Muscle of arm (tissue), 14 donors: ENCODE data around the gene WDSUB1. TPM values are rescaled to one million over a fixed set of nuclear protein-coding genes. Genes with fewer than 3 reads are reported as not detected.

ENCODE experiments used
- DNase-seq: peaks from one replicate; pipeline ENCODE4 v3.0.0-alpha.2; 2013
- long read RNA-seq, 11 donors: transcript quantifications; one replicate each; lab custom pipeline, GENCODE V29; 2026
- polyA plus RNA-seq, 12 donors: library from polyadenylated mRNA; unstranded; fragments of 120-200 nt; gene quantifications; one replicate each; pipeline ENCODE4 v1.2.1, GENCODE V29; 2013; ENCODE audit not compliant: insufficient read length in 12 of 12

The WDSUB1 gene, protein sequence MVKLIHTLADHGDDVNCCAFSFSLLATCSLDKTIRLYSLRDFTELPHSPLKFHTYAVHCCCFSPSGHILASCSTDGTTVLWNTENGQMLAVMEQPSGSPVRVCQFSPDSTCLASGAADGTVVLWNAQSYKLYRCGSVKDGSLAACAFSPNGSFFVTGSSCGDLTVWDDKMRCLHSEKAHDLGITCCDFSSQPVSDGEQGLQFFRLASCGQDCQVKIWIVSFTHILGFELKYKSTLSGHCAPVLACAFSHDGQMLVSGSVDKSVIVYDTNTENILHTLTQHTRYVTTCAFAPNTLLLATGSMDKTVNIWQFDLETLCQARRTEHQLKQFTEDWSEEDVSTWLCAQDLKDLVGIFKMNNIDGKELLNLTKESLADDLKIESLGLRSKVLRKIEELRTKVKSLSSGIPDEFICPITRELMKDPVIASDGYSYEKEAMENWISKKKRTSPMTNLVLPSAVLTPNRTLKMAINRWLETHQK
- 10 to 100 TPM in 6 of 12 donors, 1 to 10 TPM in 5, not detected in 1; 5.5 to 12.5 (median 10.5) TPM for polyA plus RNA-seq
- long read RNA-seq, donor 1, partial matches to known transcripts = 9 of 12 reads
- long read RNA-seq, donor 1, other reads (novel, unspliced or antisense) = 0 of 12 reads
- long read RNA-seq, donor 2, partial matches to known transcripts = 0 of 2 reads
- long read RNA-seq, donor 2, other reads (novel, unspliced or antisense) = 0 of 2 reads
- long read RNA-seq, donor 3, partial matches to known transcripts = 0 of 1 reads
- long read RNA-seq, donor 3, other reads (novel, unspliced or antisense) = 0 of 1 reads
- long read RNA-seq, donor 4 = 0 reads
- long read RNA-seq, donor 5, partial matches to known transcripts = 0 of 1 reads
- long read RNA-seq, donor 5, other reads (novel, unspliced or antisense) = 0 of 1 reads
- long read RNA-seq, donor 6 = 0 reads
- long read RNA-seq, donor 7, partial matches to known transcripts = 0 of 2 reads
- long read RNA-seq, donor 7, other reads (novel, unspliced or antisense) = 0 of 2 reads
- long read RNA-seq, donor 8, partial matches to known transcripts = 0 of 1 reads
- long read RNA-seq, donor 8, other reads (novel, unspliced or antisense) = 0 of 1 reads
- long read RNA-seq, donor 9, partial matches to known transcripts = 0 of 4 reads
- long read RNA-seq, donor 9, other reads (novel, unspliced or antisense) = 0 of 4 reads
- long read RNA-seq, donor 10, partial matches to known transcripts = 0 of 1 reads
- long read RNA-seq, donor 10, other reads (novel, unspliced or antisense) = 0 of 1 reads
- long read RNA-seq, donor 11, partial matches to known transcripts = 0 of 1 reads
- long read RNA-seq, donor 11, other reads (novel, unspliced or antisense) = 0 of 1 reads

DNA sequence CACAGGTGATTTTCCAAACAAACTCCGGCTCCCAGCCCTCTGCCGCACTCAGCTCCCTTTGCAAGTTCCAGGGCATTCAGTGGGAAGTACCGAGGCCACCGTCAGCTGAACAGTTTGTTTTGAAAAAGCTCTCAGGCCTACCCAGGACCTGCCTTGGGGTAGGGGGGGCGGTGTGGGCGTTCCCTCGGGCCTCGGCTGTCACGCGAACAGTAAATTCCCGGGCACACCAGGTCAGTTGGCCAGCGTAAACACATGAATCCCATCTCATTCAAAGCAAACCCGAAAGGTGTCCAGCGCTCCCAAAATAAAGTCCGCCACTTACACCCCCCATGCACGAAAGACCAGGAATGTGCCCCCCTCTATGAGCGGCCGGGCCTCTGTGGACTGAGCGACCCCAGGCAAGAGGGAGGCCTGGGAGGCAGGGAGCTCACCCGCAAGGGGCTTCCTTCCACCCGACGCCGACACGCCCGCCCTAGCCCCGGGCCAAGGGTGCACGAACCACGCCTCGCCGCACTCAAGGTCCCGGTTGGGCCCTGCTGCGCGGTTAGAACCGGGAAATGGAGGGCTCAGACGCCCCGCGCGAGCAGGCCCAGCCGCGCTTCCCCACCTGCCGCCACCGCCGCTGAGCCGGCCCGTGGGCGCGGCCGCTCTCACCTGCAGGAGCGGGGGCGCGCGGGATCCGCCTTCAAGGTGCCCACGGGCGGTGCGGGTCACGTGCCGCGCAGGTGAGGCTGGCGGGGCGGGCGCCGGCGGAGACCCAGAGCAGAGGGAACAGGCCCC lies at the start of gene WDSUB1:
WDSUB1 (minus strand) TSS at position 775 of the 780 bp plus-strand sequence. CDS start 3,634 bp downstream, outside the sequence.
- peak; percentile 51 for DNase-seq

DNA sequence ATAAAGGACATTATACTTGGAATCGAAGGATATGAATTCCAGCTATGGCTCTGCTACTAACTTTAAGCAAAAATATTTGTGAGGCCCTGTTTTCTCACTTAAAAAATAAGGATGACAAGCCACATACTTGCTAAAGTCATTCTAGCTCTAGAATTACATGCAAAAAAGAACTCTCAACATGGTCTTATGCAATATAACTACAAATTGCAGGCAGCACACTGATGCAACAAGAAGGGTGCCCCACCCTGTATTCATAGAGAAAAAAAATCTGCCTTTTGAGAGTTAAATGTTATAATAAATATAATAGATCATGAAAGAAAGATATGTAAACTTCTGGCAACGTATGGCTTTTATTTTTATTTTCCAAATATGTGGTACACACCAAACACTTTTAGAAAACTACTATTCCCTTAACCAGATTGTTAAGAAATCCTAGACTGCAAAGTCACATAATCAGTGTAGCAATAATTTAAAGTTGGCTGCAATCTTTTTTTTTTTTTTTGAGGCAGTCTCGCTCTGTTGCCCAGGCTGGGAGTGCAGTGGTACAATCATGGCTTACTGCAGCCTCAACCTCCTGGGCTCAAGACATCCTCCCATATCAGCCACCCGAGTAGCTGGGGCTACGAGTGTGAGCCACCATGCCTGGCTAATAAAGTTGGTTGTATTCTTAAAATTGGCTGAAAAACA lies 40.2 kb upstream of the WDSUB1 start:
- peak; percentile 5 for DNase-seq

DNA sequence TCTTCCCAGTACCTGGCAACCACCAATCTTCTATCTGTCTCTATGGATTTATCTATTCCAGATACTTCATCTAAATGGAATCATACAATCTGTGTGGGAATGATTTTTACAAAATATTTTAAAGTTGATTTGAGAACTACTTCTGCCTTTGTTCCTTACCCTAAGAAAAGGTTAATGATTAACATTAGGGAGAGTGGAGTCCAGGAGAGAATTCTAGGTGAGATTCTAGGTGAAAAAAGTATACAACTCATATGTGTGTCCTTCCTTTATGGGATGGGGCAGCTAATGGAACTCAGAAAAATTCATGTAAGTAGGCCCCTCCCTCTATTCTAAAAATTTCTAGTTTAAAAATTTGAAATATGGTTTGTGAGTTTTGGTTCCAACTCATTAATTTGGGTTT lies 35.9 kb upstream of the WDSUB1 start:
- DNase-seq = no peak

DNA sequence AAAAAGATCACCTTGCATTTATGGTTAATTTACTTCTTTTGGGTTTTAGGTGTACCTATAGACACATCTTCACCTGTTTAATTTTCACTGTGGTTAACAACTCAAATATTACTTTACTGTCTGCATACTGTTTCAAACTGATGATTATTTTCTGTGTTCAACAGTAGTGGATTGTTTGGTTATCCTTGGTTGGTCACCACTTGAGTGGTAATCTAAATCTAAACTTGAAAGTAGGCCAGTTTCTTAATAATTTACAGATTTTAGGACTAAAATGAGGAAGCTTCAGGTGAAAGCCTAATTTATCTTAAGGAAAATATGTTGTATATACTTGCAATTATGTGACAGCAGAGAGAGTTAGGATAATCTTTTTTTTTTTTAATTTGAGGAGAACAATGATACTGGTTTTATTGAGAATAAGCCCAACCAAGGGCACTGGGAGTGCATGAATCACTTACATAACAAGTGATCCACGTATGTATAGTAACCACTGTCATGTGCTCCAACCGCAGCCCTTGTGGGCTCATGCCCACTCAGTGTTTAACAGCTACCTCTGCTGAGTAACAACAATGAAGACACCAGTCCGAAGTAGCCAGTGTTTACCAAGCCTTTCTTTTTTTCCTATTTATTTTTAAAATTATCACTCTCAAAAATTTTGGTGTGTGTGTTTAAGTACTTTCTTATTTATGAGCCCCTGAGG lies 31.0 kb upstream of the WDSUB1 start:
- no peak for DNase-seq

DNA sequence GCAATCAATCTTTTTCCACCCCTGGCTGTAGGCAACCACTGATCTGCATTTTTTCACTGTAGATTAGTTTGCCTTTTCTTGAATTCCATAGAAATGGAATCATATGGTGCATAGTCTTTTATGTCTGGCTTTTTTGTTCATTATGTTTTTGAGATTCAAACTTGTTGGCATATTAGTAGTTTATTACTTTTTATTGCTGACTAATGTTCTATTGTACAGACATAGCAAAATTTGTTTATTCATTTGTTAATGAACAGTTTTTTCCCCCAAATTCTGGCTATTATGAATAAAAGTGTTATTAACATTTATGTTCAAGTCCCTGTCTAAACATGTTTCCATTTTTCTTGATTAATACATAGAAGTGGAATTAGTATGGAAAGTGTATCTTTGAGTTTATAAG lies 21.4 kb upstream of the WDSUB1 start:
- DNase-seq = no peak

DNA sequence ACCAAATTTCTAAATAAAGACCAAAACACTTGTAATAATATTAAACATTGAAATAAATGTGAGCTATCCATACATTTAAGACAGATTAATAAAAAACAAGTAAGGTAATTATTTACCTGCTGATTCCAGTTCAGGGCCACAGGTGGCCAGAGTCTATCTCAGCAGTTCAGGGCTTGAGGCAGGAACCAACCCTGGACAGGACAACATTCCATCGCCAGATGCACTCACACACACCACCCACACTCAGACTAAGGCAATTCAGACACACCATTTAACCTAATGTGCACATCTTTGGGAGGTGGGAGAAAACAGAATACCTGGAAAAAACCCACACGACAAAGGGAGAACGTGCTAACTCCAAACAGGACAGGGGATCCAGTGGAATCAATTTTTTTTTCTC lies 14.1 kb upstream of the WDSUB1 start:
- no peak for DNase-seq

DNA sequence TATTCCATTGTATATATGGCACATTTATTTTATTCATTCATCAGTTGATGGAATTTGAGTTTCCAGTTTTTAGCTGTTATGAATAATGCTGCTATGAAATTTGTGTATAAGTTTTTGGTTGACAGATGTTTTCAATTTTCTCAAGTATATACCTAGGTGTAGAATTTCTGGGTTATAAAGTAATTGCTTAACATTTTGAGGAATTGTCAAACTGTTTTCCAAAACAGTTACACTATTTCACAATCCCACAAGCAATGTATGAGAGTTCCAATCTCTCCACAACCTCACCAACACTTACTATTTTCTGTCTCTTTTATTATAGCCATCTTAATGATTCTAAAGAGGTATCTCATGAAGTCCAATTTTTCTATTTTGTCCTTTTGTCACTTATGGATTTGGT lies 12.5 kb upstream of the WDSUB1 start:
- DNase-seq = no peak

DNA sequence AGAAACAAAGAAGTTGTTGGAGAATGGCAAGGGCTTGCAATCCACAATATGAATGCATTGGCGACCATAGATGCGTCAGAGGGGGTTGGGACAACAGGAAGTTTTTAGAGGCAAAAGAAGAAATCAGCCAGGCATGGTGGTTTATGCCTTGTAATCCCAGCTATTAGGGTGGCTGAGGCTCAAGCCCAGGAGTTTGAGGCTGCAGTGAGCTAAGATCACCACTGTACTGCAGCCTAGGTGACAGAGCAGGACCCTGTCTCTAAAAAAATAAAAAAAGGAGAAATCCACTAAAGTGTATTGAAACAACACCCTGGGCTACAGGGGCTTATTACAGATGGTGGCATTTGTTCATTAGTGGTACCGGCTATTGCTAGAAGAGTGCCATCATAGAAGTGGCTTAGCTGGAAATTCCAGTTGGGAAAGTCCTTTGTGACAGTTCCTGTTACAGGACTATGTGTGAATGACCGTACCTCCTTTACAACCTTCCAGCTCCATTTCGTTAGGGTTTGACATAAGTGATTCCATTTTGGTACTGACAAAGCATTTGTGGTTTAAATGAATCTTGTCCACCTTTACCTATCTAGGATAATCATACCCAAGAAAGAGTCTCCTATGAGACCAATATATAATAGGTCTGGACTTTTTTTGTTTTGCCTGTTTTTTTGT lies 10.7 kb upstream of the WDSUB1 start:
- DNase-seq = no peak

DNA sequence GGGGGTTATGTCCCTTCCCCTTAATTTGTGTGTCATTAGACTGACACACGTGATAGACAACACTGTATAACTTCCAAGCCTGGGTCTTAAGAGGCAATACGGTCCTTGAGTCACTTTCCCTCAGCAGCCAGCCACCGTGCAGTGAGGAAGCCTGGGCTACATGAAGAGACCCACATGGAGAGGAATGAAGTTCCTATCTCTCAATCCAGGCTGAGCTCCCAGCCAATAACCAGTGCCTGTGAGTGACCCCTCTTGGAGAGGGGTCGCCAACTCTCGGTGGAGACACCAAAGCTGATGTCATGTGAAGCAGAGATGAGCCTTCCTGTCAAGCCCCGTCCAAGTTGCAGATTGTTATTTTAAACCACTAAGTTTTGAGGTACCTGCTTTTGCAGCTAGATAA lies 5.7 kb upstream of the WDSUB1 start:
- DNase-seq = no peak

DNA sequence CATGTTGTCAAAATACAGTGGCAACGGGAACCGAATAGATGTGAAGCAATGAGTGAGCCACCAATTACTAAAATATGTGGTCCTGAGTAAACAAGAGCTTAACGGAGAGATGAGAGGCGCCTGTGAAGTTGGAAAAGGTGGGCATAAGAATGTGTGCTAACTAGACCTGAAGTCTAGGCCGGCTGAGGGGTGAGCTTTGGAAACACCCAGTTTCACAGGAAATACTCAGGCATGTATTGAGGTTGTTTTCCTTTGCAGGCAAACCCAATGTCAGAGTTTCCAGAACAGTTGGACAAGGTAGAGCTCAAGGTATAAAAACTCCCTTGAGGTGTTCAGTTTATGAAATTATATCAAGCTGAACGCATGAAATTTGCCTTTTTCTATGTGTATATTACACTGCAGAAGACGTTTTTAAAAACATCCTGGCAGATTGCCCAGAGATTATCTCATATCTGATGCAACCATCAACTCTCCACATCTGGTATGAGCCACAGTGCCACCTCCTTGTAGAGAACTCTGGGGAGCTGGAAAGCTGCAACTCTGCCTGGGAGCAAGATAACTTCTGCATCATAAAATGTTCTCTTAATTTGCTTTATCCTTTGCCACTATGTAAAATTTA lies 3.9 kb upstream of the WDSUB1 start:
- DNase-seq = peak; percentile 38

DNA sequence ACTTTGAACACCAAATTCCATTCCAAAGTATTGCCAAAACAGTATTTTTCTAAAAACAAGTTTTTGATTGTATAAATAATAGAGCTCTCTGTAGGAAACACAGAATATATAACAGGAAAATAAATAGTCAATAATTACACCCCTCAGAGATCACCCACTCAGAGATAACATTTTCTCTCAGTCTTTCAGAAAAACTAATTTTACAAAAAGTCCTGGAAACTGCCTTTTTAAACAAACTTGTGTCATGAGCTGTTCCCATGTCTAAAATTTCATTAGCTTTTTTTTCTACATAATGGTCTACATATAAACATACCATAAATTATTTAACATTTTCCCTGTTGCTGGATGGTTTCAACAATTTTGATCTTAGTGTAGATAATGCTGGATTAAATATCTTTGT lies 1.2 kb upstream of the WDSUB1 start:
- DNase-seq = no peak

DNA sequence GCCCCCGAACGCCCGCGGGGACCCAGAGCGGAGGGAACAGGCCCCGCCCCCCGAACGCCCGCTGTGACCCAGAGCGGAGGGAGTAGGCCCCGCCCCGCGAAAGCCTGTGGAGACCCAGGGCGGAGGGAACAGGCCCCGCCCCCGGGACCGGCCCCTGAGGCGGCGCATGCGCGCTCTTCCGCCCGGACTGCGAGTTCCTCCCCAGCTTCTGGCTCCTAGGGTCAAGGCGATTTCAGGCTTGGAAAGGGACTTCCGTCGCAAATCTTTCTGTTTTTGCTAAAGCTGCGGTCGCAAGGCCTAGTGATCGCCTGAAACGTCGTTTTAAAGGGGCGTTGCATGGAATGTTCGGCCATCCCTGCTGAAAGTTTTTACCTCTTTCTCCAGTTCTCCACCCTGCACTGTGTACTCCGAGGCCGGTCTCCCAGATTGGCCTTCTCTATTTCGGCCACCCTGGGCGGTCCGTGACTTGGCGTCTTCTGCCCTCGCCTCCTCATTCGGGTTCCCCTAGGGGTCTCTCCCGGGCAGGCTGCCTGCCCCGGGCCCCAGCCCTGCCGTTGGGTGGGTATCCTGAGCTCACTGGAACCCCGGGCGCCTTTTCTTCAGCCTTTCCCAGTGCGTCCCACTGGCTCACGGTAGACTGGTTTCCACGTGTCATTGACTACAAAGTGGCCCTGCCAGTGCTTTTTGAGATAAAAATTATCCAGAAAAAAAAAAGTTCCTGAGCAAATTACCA lies 372 bp upstream of the WDSUB1 start:
- peak; percentile 98 for DNase-seq

DNA sequence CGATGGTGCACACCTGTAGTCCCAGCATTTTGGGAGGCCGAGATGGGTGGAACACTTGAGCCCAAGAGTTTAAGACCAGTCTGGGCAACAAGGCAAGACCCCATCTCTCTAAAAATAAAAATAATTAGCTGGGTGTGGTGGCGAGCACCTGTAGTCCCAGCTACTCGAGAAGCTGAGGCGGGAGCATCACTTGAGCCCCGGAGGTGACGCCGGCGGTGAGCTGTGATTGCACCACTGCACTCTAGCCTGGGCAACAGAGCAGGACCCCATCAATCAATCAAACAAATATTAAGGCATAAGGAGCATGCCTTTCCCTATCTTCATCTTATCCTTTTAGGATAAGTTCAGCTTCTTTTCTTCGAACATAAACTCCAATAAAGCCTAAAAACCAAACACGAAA lies 1.1 kb downstream of the WDSUB1 start:
- no peak for DNase-seq

DNA sequence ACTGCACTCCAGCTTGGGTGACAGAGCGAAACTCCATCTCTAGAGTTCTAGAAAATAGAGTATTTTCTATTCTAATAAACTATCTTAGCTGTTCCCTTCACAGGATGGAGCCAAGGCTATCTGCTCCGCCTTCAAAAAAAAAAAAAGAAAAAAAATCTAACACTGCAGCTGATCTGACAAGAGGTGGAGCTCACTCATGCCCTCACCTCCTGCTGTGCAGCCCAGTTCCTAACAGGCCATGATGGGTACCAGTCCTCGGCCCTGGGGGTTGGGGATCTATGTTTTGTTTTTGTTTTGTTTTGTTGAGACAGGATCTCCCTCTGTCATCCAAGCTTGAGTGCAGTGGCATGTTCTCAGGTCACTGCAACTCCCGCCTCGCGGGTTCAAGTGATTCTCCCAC lies 3.0 kb downstream of the WDSUB1 start:
- no peak for DNase-seq

DNA sequence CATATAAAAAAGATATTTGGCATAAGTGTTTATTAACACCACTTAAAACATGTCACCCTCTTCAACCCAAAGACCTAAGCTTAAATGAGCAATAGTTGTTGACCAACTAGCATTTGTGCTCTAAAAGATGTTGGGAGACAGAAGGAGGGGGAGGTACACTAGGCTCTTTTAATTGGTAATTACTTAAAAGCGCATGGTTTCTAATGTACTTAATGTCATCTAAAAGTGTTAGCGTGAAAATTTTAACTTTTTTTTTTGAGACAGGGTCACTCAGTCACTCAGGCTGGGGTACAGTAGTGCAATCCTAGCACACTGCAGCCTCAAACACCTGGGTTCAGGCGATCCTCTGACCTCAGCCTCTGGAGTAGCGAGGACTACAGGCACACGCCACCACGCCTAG lies 5.5 kb downstream of the WDSUB1 start:
- no peak for DNase-seq

DNA sequence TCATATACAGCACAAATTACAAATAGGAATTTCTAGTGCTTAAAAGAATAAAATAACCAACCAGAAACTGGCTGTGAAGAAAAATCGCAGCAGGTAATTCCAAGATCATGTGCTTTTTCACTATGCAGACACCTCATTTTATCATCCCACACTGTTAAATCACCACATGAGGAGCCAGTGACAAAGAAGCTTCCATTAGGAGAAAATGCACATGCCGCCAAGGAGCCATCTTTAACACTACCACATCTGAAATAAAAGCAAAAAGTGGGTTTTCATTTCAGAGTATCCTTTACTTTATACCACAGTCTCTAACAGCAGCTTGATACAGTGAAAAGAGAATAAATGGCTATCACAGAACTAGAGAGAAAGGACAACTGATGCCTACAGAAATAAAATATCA lies 6.8 kb downstream of the WDSUB1 start:
- DNase-seq = no peak

DNA sequence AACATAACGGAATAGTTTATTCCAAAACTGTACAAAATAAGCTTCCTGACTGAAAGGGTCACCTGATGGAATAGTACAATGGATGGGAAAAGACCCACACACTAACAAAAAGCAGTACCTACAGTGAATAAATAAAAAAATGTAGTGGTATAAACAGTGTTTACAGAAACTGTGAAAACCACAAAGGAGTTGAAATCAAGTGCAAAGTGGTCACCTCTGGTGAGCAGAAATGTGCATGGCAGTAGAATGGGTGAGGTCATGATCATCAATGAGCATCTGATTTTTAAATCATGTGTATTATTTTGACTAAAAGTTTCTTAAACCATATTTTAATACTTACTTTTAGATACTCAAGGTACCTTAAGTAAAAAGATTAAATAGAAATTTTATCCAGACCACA lies 11.4 kb downstream of the WDSUB1 start:
- no peak for DNase-seq

DNA sequence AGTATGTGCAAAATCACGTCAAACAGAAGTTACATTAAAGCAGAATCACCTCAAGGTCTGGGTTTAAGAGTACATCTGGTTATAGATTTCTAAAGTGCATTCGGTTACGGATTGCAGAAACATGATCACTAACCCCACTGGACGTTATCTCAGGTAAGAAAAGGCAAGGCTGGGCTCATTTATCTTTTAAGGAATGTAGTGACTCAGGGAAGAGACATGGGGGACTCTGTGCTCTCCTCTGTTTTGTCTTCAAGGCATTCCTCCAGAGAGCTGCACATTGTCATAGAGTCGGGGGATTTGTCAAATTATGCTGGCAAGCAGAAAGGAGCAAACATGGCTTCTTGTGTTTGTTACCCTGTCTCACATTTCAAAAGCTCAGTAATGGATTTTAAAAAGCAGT lies 14.3 kb downstream of the WDSUB1 start:
- no peak for DNase-seq
